Aorta (tissue), 5 donors: ENCODE data around the gene SELENON. TPM values are rescaled to one million over a fixed set of nuclear protein-coding genes. Genes with fewer than 3 reads are reported as not detected.

ENCODE experiments used
- ATAC-seq: fragments of 200-7000 bp; cut with Tn5 transposase; one replicate; pipeline ENCODE4 v1.9.1; 2022; ENCODE audit warnings: moderate library complexity; ENCODE audit not compliant: low FRiP score
- DNase-seq, 2 donors: peaks; one replicate each; pipeline ENCODE4 v3.0.0-alpha.2; 2020
- H3K27ac ChIP-seq, 2 donors: one replicate each; pipeline ENCODE4 v1.5.1; 2013; ENCODE audit warnings: low read length in 2 of 2, mild to moderate bottlenecking in 2 of 2, moderate library complexity in 2 of 2, control low read depth in 1 of 2, inconsistent platforms in 1 of 2, low read depth in 1 of 2
- H3K27me3 ChIP-seq, 2 donors: one replicate each; pipeline ENCODE4 v1.6.1; 2013; ENCODE audit warnings: control low read depth in 1 of 2, low read length in 1 of 2, mild to moderate bottlenecking in 1 of 2, moderate library complexity in 1 of 2; ENCODE audit not compliant: insufficient read depth in 2 of 2, control insufficient read depth in 1 of 2
- H3K36me3 ChIP-seq, 2 donors: one replicate each; pipeline ENCODE4 v1.6.1; 2013; ENCODE audit warnings: control low read depth in 1 of 2, low read length in 1 of 2, mild to moderate bottlenecking in 1 of 2; ENCODE audit not compliant: insufficient read depth in 2 of 2, control insufficient read depth in 1 of 2
- H3K4me1 ChIP-seq, 2 donors: one replicate each; pipeline ENCODE4 v1.6.1; 2013; ENCODE audit warnings: low read length in 2 of 2, control low read depth in 1 of 2, mild to moderate bottlenecking in 1 of 2, moderate library complexity in 1 of 2; ENCODE audit not compliant: insufficient read depth in 2 of 2, control insufficient read depth in 1 of 2
- H3K4me3 ChIP-seq, 2 donors: one replicate each; pipeline ENCODE4 v1.5.1; 2013; ENCODE audit warnings: low read length in 2 of 2, control low read depth in 1 of 2, mild to moderate bottlenecking in 1 of 2
- H3K9me3 ChIP-seq: one replicate; pipeline ENCODE4 v1.6.1; 2013; ENCODE audit warnings: mild to moderate bottlenecking, low read length; ENCODE audit not compliant: control insufficient read depth
- WGBS, 2 donors: extraction: QIAGEN DNeasy Blood & Tissue Kit; methylation state at CpG; one replicate each; pipeline ENCODE4 v1.1.7; 2013; 5-methylcytosine and 5-hydroxymethylcytosine counted together
- intact Hi-C, 2 donors: fragments of 100-400 bp; cut with DNase I; formaldehyde crosslinking; loops; one replicate each; pipeline versions ENCODE4 v1.14.2 to v1.15.0; 2022
- polyA plus RNA-seq, 2 donors: library from polyadenylated mRNA; stranded (reverse); fragments of 200-250 nt; gene quantifications; one replicate each; pipeline ENCODE4 v1.2.3, GENCODE V29; 2013
- total RNA-seq, 2 donors: library from RNA; stranded (reverse); fragmentation: NEBNext Ultra II Directional; extraction: Animal tissue kit (Norgen Biotek cat#: 25700); gene quantifications; one replicate each; pipeline ENCODE4 v1.2.1, GENCODE V29; 2021
- donor health status: healthy with polysubstance abuse.
- donor health status: Bipolar disorder and iron deficiency.
- donor health status: DM: no; HTN: no; CAD: no.
- donor health status: DM: no; HTN: no; CAD: no.
- donor health status: DM: yes; HTN: yes; CAD: no.

Gene SELENON
- total and polyA plus RNA-seq, 4 donors: 13.1 to 79.4 (median 52.4) TPM

DNA sequence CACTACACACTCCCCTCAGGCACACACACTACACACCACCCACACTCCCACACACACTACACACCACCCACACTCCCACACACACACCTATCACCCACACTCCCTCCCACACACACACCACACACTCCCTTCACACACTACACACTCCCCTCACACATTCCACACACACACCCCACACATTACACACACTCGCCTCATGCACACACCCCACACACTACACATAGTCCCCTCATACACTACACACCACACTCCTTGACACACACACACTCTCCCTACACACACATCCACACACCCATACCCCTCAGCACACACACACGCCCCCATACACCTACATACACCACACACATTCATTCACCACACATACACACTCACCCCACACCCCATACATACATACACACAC, 31.0 kb upstream of the SELENON start:
- H3K36me3 ChIP-seq: no peaks in the 10 kb centered on the region
- H3K9me3 ChIP-seq: no peaks in the 10 kb centered on the region
- intact Hi-C loops: no loop called here
- no peaks in the 10 kb centered on the region for H3K27me3 ChIP-seq
- DNase-seq (no peak), ATAC-seq (no peak)
- H3K27ac ChIP-seq: no peak overlapping the region
- no peak overlapping the region for H3K4me3 ChIP-seq
- WGBS, 2 donors: 95 to 96% methylated on average over 2 of the region's 2 CpGs
- no peaks in the 10 kb centered on the region for H3K4me1 ChIP-seq

- 93 to 95% methylated on average over 27 of the region's 27 CpGs for WGBS, 2 donors
- ATAC-seq (no peak), DNase-seq (no peak)
- H3K4me3 ChIP-seq: no peak overlapping the region
- H3K27me3 ChIP-seq: no peaks in the 10 kb centered on the region
- intact Hi-C loops: no loop called here
- no peaks in the 10 kb centered on the region for H3K36me3 ChIP-seq
- H3K27ac ChIP-seq: no peak overlapping the region
- no peaks in the 10 kb centered on the region for H3K4me1 ChIP-seq
- no peaks in the 10 kb centered on the region for H3K9me3 ChIP-seq
Measured at GRCh38 chr1:25769625-25770383, 30.2 kb upstream of the SELENON start.

GRCh38 chr1:25770541-25771220, 29.3 kb upstream of the SELENON start:
- Histone ChIP-seq H3K36me3 (no peaks in the 10 kb centered on the region), H3K27me3 (no peaks in the 10 kb centered on the region), H3K4me1 (no peaks in the 10 kb centered on the region), H3K27ac (no peak overlapping the region), H3K4me3 (no peak overlapping the region), H3K9me3 (no peaks in the 10 kb centered on the region)
- intact Hi-C loops: no loop called here
- DNase-seq (no peak), ATAC-seq (peak; percentile 61)
- 88 to 90% methylated on average over 14 of the region's 14 CpGs for WGBS, 2 donors

GRCh38 chr1:25771221-25772114, 28.5 kb upstream of the SELENON start:
- Histone ChIP-seq H3K27ac (no peak overlapping the region), H3K4me3 (no peak overlapping the region), H3K4me1 (no peaks in the 10 kb centered on the region), H3K27me3 (no peaks in the 10 kb centered on the region), H3K36me3 (no peaks in the 10 kb centered on the region), H3K9me3 (no peaks in the 10 kb centered on the region)
- 68% methylated on average over 34 of the region's 34 CpGs for WGBS, 2 donors
- DNase-seq (no peak), ATAC-seq (no peak)
- intact Hi-C loops: no loop called here

DNA sequence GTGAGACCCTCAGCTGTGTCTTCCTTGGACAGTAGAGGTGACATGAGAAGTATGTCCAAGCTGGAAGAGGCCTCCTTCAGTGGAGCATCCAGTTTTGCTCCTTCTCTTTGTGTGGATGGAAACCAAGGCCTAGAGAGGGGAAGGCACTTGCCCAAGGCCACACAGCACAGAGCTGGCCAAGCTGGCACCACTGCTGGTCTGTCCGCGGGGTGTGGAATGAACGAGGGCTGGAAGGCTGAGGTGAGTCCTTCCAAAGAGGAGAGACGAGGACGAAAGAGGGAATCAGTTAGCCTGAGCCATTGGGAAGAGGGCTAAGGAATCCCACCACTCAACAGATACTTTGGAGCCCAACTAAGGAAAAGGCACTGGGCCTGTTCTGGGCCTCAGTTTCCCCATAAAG, 27.8 kb upstream of the SELENON start:
- H3K27ac ChIP-seq: no peak overlapping the region
- H3K4me3 ChIP-seq: no peak overlapping the region
- H3K36me3 ChIP-seq: no peaks in the 10 kb centered on the region
- no peaks in the 10 kb centered on the region for H3K9me3 ChIP-seq
- ATAC-seq: no peak
- no peaks in the 10 kb centered on the region for H3K27me3 ChIP-seq
- 93 to 99% methylated on average over 5 of the region's 5 CpGs for WGBS, 2 donors
- DNase-seq: no peak
- intact Hi-C loops: no loop called here
- H3K4me1 ChIP-seq: no peaks in the 10 kb centered on the region

DNA sequence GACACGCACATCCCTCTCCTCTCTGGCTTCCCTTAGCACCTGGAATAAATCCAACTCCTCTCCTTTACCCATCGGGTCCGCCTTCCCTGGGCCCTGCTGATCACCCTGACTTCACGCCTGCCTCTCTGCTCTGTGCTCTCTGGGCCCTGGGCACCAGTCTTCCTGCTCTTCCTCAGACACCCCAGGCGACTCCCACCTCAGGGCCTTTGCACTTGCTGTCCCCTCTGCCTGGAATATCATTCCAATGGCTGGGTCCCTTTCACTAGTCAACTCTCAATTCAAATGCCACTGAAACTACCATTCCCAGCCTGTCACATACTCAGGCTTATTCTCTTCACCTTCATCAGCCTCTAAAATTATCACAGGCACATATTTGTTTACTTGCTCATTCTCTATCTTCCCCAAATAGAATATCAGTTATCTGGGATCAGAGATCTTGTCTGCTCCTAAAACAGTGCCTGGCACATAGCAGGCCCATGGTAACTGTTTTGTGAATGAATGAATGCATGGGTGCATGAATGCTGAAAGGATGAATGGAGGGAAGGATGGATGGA, 27.2 kb upstream of the SELENON start:
- no peaks in the 10 kb centered on the region for H3K27me3 ChIP-seq
- 94 to 97% methylated on average over 5 of the region's 5 CpGs for WGBS, 2 donors
- no peak overlapping the region for H3K4me3 ChIP-seq
- H3K4me1 ChIP-seq: no peaks in the 10 kb centered on the region
- no peak for ATAC-seq
- H3K9me3 ChIP-seq: no peaks in the 10 kb centered on the region
- H3K36me3 ChIP-seq: no peaks in the 10 kb centered on the region
- no peak overlapping the region for H3K27ac ChIP-seq
- intact Hi-C loops: no loop called here
- no peak for DNase-seq

GRCh38 chr1:25773441-25774125, 26.4 kb upstream of the SELENON start:
- Histone ChIP-seq H3K9me3 (no peaks in the 10 kb centered on the region), H3K27ac (no peak overlapping the region), H3K4me1 (no peaks in the 10 kb centered on the region), H3K36me3 (no peaks in the 10 kb centered on the region), H3K27me3 (no peaks in the 10 kb centered on the region), H3K4me3 (no peak overlapping the region)
- intact Hi-C loops: no loop called here
- DNase-seq (no peak), ATAC-seq (no peak)
- 88 to 90% methylated on average over 4 of the region's 4 CpGs for WGBS, 2 donors

DNA sequence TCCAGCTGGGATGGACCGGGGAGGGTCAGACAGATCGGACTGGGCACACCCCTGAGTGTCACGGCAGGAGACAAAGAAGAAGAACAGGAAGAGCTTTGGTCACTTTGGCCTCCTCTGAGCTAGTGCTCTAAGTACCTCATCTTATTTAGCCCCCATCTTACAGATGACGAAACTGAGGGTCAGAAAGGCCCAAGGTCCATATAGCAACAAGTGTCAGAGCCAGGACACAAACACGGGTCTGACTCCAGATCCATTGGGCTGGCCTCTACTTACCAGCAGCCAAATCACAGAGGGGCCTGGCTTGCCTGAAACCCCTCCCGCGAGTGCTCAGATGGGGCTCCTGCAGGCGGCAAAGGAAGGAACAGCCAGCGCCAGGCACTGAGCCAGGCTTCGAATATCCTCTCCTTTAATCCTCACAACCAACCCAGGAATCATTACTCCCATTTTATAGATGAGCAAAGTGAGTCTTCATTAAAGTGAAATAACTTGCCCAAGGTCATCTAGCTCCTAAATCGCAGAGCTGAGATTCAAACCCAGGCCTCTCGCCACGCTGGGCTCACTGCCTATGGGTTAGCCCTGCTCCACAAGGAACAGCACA, 25.7 kb upstream of the SELENON start:
- Histone ChIP-seq H3K9me3 (no peaks in the 10 kb centered on the region), H3K4me3 (no peak overlapping the region), H3K36me3 (no peaks in the 10 kb centered on the region), H3K27ac (no peak overlapping the region), H3K4me1 (no peaks in the 10 kb centered on the region), H3K27me3 (no peaks in the 10 kb centered on the region)
- intact Hi-C loops: no loop called here
- ATAC-seq (no peak), DNase-seq (no peak)
- 88 to 91% methylated on average over 13 of the region's 13 CpGs for WGBS, 2 donors
